GM12891 (cell line): ENCODE measurements around the gene ADAMTSL3.

Experiments used
- POLR2A ChIP-seq: IDR thresholded peaks from 2 replicates; pipeline ENCODE4 v1.6.1; 2011; ENCODE audit warnings: low read depth, low read length, control low read depth
- POLR2AphosphoS5 ChIP-seq: IDR thresholded peaks from 2 replicates; pipeline ENCODE4 v1.6.1; 2011; ENCODE audit warnings: low read depth, low read length, control low read depth
- POU2F2 ChIP-seq: IDR thresholded peaks from 2 replicates; pipeline ENCODE4 v1.6.1; 2011; ENCODE audit warnings: low read depth, mild to moderate bottlenecking, control low read depth, low read length, moderate library complexity
- SPI1 ChIP-seq: IDR thresholded peaks from 2 replicates; pipeline ENCODE4 v1.6.1; 2011; ENCODE audit warnings: low read depth, low read length, control low read depth
- TAF1 ChIP-seq: IDR thresholded peaks from 2 replicates; pipeline ENCODE4 v1.6.1; 2011; ENCODE audit warnings: low read depth, low read length, control low read depth

DNA sequence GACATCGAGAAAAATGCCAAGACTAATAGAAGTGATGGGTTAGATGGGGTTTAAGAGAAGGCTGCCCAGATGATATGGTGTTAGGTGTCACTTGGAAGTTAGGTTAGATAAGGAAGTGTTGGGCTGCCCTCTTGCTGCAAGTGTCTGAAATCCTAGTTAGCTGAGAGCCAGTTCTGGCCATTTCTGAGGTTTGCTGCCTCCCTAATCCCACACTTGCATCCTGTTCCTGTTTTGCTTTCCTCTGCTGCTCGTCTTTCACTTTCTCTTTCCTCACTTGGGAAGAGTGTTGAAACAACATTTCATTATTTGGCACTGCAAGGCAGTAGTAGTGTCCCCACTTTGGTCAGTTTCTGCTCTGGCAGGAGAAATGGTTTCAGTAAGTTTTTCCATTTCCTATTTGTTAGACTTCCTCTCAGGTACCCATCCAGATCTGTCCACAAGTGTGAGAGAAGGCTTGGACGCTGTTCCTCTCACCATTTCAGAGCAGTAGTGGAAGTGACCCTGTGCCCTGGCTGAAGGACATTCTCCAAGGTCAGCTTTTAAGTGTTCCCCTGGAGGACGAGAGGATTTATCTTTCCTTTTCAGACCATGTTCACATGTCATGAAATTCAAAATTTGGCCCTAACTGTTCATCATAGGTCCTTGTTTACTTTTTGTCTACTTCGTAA is 93.3 kb downstream of the ADAMTSL3 start:
- TF ChIP-seq POLR2A (no peak), TAF1 (no peak), SPI1 (no peak), POLR2AphosphoS5 (no peak), POU2F2 (no peak)
